ENCODE measurements around the gene TMC8. TPM values are rescaled to one million over a fixed set of nuclear protein-coding genes. Genes with fewer than 3 reads are reported as not detected.

TMC8 gene
- total RNA-seq, 4 donors from 2014 or later: 2.0 to 7.7 (median 7.6) TPM

- no peak for TF ChIP-seq CTCF (IDR thresholded peaks at IDR 0.05; ENCODE audit: low read depth)
Observed at GRCh38 chr17:78143214-78144146, 12.9 kb downstream of the TMC8 start.

GRCh38 chr17:78144147-78144719 lies 13.7 kb downstream of the TMC8 start:
- no peak for TF ChIP-seq CTCF (IDR thresholded peaks at IDR 0.05; ENCODE audit: low read depth)

GRCh38 chr17:78144736-78145641 lies 14.4 kb downstream of the TMC8 start:
- no peak for TF ChIP-seq CTCF (IDR thresholded peaks at IDR 0.05; ENCODE audit: low read depth)

- no peak for TF ChIP-seq CTCF (IDR thresholded peaks at IDR 0.05; ENCODE audit: low read depth)
Observed at GRCh38 chr17:78146471-78146869, 15.9 kb downstream of the TMC8 start.

- no peak for TF ChIP-seq CTCF (IDR thresholded peaks at IDR 0.05; ENCODE audit: low read depth)
Observed at GRCh38 chr17:78146881-78147280, 16.3 kb downstream of the TMC8 start.

GRCh38 chr17:78147315-78147998 lies 16.9 kb downstream of the TMC8 start:
- no peak for TF ChIP-seq CTCF (IDR thresholded peaks at IDR 0.05; ENCODE audit: low read depth)

All from subcutaneous adipose tissue (tissue), 4 donors.